ENCODE data around the gene ARHGAP42.
"Not testable (repeated sequence)": the region's sequence is repeated elsewhere in the genome, so short reads cannot be mapped to it uniquely, and the experiment has no call there.

Gene ARHGAP42

DNA sequence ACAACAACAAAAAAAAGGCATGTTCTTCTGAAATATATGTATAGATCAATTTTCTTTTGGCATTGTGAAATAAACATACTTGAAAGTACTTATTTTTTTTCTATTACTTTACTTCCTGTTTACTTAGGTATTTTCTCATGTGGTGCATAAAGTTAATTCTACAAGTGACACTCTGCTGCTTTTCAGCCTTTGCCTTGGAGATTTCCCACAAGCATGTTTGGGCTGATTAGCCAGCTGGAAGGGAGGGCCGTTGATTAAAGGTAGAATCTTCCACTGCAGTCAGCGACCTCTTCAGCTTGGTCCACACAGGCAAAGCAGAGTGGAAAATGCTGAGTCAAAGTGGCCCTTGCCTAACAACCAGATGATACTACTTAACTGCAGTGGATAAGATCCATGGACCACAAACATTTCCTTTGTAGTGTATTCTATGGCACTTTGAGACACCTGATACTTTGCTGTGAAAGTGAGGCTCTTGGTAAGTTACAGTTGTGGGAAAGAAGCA lies 176.0 kb downstream of the ARHGAP42 start:
- FAIRE-seq (peak; percentile 64), DNase-seq (ENCODE audit: insufficient read length, low spot score) (no peak)

DNA sequence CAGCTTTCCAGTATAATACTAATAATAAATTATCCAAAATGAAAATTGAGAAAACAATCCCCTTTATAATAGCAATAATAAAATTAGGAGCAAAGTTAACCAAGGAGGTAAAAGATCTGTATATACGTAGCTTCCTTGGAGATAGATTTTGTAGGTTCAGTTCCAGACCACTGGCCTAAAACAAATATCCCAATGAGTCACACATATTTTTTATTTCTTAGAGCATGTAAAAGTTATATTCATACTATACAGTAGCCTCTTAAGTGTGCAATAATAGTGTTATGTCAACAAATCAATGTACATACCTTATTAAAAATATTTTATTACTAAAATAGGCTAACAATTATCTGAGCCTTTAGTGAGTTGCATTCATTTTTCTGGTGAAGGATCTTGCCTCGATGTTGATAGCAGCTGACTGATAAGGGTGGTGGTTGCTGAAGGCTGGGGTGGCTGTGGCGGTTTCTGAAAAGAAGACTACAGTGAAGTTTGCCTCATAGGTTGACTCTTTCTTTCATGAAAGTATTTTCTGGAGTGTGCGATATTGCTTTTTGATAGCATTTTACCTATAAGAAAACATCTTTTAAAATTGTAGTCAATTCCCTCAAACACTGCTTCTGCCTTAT lies 178.5 kb downstream of the ARHGAP42 start:
- no peak for DNase-seq (ENCODE audit: insufficient read length, low spot score)

DNA sequence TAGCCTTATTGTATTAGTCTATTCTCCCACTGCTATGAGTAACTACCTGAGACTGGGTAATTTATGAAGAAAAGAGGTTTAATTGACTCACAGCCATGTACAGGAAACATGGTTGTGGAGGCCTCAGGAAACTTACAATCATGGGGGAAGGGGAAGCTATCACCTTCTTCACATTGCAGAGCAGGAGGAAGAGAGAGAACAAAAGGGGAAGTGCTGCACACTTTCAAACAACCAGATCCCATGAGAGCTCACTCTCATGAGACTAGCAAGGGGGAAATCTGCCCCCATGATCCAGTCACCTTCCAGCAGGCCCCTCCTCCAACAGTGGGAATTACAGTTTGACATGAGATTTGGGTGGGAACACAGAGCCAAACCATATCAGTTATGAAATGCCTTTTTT lies 179.4 kb downstream of the ARHGAP42 start:
- DNase-seq (ENCODE audit: insufficient read length, low spot score) (no peak), FAIRE-seq (no peak)

More for the DNA sequence above, 178.5 kb downstream of the ARHGAP42 start:
- no peak for FAIRE-seq

DNA sequence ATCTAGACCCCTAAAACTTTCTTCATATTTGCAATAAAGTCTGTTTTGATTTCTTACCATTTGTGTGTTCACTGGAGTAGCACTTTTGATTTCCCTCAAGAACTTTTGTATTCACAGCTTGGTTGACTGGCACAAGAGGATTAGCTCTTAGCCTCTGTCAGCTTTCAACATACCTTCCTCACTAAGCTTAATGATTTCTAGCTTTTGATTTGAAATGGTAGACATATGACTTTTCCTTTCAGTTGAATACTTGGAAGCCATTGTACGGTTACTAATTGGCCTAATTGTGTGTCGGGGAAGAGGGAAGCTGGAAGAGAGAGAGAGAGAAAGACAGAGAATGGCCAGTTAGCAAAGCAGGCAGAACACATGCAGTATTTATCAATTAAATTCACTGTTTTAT lies 180.5 kb downstream of the ARHGAP42 start:
- FAIRE-seq: no peak
- DNase-seq (ENCODE audit: insufficient read length, low spot score): no peak

DNA sequence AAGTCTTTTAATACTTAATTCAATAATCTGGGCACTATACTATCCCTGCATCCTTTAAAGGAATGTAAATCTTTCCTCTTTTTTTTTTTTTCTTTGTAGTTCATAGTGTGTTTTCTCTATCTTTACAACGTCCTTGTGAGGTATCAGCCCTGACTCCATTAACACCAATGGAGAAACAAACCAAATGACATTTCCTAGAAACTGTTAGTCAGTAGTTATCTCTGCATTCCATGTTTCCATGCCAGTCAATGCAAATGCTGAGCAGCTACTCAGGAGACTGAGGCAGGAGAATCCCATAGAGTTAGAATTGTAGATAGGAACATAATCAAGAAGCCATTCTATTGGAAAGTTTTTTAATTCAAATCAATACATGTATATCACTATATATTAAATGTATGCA lies 182.2 kb downstream of the ARHGAP42 start:
- no peak for DNase-seq (ENCODE audit: insufficient read length, low spot score)
- no peak for FAIRE-seq

DNA sequence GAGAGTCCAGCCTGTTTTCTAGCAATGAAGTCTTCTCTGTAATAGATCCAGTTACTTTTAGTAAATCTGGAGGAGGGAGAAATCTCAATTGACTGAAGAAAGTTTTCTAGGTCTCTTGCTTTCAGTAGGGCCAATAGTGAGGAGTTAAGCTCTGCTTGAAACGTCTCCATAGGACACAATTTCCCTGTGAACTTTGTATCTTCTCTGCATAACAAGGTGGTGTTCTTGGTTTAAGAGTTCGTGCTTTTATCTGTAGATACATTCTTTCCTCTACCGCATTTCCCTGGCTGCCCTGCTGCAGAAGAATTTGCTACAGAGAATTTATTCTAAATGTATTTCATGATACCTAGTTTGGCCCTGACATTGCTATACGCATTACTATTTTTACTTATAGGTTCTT lies 183.1 kb downstream of the ARHGAP42 start:
- FAIRE-seq (no peak), DNase-seq (ENCODE audit: insufficient read length, low spot score) (no peak)

DNA sequence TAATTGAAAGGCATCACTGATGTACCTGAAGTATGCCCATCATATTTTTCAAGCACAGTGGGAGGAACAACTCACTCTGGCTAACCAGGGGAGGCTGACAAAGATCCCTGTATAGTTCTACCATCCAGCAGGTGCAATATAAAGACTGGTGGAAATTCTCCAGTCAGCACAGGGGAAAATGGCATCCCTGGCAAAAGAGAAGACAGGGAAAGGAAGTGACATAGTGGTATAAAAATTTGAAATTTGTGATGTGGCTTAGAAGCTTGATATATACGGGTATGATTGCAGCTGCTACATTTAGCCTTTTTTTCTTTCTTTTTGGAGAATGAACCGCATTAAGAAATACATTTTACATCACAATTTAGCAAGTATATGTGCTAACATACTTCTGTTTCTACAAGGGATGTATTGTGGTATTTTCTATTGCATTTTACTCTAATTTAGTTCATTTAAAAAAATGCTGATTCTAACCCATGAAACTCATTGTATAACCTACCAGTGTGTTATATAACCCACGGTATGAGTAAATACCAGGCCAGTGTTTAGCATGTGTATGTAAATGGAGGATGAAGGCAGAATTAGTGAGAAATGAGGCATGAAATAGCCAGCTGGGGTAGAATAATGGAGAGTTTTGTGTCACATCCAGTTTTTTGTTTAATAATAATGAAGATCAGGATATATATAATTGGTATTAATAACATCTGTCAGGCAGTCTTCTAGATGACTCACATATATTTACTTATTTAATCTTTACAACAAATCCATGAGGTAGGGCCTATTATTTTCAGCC lies 186.1 kb downstream of the ARHGAP42 start:
- no peak for FAIRE-seq
- DNase-seq (ENCODE audit: insufficient read length, low spot score): no peak

DNA sequence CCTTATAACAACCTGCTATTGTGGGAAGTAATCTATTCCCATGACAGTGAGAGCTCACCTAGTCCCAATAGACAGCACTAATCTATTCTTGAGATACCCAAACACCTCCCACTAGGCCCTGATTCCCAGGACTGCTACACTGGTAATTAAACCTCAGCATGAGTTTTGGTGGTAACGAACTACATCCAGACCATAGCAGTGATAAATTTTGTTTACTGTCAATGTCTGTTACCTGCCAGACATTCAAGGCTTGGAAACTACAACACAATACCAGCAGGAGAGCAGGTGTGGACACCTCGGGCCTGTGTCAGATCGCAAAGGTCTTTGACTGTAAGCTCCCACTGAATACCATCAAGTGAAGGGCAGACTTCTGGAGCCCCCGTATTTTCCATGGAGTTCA lies 187.1 kb downstream of the ARHGAP42 start:
- DNase-seq (ENCODE audit: insufficient read length, low spot score) (no peak), FAIRE-seq (no peak)

DNA sequence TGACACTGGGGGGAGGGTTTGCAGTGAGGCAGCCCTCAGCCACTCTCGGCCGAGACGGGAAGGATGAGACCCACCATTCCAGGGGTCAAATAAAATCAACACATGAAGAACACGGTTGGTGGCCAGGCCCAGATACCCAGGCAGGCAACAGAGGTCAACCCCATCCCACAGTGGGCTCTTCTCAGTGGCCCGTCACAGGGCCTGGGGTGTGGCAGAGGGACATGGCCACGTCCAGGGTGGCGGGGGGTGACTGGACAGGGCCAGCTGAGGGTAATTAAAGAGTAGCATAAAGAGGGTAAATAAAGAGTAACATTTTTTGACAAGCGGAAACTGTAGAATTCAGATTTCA lies 188.4 kb downstream of the ARHGAP42 start:
- DNase-seq (ENCODE audit: insufficient read length, low spot score): no peak
- FAIRE-seq: no peak

DNA sequence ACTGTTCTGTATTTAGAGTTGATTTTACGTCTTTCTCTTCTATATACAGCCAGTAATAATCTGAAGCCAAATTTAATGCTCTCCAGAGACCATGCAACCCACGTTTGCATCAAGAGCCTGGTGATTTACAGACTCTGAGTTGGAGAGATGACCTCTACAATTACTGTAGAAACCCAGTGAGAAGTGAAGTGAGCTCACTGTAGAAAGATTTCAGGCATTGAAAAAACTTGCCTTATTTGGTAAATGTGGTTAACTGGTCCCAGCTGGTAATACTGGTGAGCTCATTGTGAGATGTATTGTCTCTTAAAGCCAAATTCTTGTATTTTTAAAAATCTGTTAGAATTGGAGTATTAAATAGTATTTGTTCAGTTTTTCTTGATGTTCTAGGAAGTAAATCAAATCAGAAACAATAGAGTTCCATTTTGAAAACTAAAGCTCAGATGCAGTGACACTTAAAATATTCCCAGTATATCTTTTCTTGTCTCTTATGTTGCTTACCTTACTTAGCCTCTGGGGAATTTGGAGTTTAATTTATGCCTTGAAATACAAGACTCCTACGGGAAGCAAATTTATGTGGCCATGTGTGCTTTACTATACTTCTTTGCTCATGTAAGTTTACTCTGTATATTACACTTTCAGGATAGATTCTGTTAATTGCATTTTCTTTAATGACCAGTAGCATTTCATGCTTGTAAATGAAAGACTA lies 189.9 kb downstream of the ARHGAP42 start:
- DNase-seq (ENCODE audit: insufficient read length, low spot score) (no peak), FAIRE-seq (no peak)

DNA sequence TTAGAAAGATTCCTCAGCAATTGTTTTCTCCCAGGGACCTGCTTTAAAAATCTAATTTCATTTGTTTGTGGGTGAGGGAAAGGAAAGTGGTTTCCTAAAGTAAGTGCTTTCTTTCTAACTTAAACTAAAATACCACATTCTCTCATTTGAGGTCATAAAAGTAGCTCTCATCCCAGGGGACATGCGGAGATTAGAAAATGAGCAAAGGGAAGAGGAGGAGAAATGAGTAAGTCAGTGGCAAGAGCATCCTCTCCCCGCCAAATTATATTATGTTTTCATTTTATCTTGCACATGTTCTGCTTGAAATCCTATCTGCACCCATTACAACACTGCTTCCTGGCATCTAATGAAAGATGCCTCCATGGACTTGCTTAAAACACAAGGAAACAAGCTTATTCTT lies 191.4 kb downstream of the ARHGAP42 start:
- no peak for FAIRE-seq
- DNase-seq (ENCODE audit: insufficient read length, low spot score): no peak

DNA sequence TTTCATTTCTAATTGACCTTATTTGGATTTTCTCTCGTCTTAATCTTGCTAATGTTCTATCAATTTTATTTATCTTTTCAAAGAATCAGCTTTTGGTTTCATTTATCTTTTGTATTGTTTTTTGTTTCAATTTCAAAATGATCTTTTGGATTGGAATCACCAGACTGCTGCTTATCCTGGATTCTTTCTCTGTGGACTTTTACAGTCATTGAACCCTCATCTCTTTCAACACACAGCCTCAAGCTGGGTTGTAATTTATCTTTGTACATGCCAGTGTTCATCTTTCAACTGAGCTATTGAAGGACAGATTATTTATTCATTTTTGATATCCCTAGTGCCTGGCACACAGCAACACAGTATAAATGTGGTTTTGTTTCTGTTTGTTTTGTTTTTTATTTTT lies 195.9 kb downstream of the ARHGAP42 start:
- FAIRE-seq: no peak
- DNase-seq (ENCODE audit: insufficient read length, low spot score): no peak

DNA sequence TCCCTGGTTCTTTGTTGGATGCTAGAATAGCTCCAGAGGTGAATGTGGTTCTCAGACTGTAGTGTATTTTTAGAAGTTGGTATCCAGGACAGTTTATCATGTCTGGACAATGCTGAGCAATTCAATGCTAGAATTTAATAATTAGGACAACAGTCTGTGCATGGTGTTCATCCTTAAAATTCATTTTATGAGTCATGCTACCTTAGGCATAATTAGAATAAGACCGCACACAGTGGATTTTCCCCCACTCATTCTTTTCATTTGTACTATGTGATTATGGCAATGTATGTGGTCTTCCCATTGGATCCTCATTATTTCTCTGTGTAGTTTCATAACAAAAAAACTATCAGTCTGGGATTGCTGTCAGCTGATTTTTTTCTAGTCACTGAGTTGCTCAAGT lies 196.7 kb downstream of the ARHGAP42 start:
- no peak for DNase-seq (ENCODE audit: insufficient read length, low spot score)
- no peak for FAIRE-seq

DNA sequence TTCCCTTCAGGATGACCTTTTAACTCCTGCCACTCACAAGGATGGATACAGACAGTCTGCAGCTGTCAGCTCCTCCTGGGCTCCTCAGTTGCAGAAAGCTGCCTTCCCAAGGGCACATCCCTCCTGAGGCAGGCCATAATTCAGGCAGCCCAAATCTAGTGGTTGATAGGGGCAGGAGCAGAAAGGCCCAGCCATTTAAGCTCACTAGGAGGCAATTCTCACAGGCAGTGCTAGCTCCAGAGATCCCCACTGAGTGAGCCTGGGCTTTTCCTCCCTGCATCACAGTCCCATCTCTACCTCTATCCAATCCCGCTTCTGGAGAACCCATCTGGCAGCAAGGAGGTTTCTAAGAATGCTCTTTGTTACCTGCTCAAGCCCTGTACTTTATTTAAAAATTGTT lies 200.6 kb downstream of the ARHGAP42 start:
- DNase-seq (ENCODE audit: insufficient read length, low spot score): no peak
- FAIRE-seq: no peak

DNA sequence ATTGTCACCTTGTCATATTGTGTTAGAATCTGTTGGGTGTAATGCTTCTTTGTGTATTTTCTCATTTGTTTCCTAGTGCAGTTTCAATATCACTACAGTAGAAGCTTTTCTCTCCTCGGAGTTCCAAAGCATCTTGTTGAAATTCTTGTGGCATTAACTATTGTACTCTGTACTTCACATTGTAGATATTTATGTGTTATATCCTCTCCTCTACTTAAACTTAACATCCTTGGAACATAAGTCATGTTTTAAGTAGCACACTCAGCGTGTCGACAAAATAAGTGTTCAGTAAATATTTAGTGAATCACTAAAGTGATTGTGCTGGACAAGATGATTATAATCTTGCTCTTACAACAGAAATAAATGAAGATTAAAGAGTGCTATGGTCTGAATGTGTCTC lies 201.7 kb downstream of the ARHGAP42 start:
- no peak for DNase-seq (ENCODE audit: insufficient read length, low spot score)
- no peak for FAIRE-seq

DNA sequence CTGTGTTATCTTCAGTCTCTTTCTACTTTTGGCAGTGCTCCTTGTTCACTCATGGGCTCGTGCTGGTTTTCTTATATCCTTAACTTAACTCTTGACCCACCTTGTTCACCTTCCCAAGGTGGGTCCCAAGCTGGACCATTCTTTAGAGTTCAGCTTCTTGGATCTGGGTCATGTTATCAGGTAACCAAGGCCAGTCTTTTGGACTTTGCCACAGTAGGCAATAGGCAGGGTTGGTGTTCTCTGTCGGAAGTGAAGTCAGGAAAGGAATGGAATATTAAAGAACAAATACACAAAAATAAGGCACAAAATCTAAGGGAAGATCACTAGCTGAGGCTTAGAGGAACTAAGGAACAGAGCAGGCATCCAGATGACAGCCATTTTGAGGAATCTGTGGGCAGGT lies 202.7 kb downstream of the ARHGAP42 start:
- DNase-seq (ENCODE audit: insufficient read length, low spot score) (no peak), FAIRE-seq (no peak)

DNA sequence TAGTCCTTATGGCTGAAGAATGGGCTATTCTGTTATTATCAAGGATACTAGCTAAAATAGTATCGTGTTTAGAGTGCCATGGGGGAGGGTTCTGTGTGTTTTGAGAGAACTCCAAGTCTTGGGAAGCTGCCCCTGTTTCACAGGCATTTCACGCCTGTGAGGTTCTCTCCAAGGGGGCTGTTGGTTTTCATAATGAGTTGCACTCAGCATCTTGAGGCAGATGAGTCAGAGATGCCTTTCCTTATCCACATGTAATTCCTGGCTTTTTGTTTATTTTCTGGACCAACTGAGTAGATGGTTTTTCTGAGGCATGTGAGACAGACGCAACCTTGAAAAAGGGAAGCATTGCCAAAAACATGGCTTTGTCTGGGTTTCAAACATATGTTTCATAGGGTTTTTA lies 203.7 kb downstream of the ARHGAP42 start:
- FAIRE-seq (no peak), DNase-seq (ENCODE audit: insufficient read length, low spot score) (no peak)

DNA sequence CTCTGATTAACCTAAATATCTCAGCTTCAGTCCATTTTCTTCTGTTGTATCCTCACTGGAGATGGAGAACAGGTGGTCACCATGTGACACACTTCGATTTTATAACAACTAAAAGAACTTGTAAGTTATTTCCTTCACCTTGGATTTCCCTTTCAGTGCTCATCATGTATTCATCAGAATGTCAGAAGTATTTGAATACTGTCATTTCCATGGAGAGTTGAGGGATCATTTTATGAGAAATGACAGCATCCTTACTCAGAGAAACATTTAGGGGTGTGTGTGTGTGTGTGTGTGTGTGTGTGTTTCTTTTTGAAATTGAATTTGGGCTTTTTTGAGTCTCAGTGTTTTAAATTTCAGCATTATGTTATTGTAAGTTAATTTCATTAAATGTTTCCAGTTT lies 205.8 kb downstream of the ARHGAP42 start:
- no peak for FAIRE-seq
- DNase-seq (ENCODE audit: insufficient read length, low spot score): no peak

DNA sequence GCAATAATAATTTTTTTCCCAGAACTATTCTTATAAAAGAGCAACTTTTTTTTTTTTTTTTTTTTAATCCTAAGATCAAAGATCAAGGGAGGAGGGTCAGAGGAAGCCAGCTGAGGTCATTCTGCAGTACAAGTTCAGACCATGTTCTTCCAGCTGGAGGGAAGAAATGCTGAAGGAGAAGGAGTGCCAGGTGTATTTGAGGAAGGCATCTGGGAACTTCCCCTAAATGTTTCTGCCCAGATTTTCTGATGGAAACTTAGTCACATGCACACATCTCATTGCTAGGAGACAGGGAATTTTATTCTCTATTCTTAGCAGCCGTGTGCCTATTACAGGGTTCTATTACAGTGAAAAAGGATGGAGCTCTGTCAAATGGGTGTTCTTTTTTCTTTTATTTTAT lies 208.4 kb downstream of the ARHGAP42 start:
- FAIRE-seq (no peak), DNase-seq (ENCODE audit: insufficient read length, low spot score) (no peak)

DNA sequence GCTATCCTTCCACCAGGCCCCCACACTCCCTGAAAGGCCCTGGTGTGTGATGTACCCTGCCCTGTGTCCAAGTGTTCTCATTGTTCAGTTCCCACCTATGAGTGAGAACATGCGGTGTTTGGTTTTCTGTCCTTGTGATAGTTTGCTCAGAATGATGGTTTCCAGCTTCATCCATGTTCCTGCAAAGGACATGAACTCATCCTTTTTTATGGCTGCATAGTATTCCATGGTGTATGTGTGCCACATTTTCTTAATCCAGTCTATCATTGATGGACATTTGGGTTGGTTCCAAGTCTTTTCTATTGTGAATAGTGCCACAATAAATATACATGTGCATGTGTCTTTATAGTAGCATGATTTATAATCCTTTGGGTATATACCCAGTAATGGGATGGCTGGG lies 208.9 kb downstream of the ARHGAP42 start:
- DNase-seq (ENCODE audit: insufficient read length, low spot score); FAIRE-seq: not testable (repeated sequence)

DNA sequence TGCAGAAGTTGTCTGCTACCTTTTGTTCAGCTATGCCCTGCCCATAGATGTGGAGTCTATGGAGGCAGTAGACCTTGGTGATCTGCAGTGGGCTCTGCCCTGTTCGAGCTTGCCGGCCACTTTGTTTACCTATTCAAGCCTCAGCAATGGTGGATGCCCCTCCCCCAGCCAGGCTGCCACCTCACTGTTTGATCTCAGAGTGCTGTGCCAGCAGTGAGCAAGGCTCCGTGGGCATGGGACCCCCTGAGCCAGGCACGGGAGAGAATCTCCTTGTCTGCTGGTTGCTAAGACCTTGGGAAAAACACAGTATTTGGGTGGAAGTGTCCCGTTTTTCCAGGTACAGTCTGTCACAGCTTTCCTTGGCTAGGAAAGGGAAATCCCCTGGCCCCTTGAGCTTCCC lies 214.4 kb downstream of the ARHGAP42 start:
- FAIRE-seq: not testable (repeated sequence)

More for the DNA sequence above, 214.4 kb downstream of the ARHGAP42 start:
- DNase-seq (ENCODE audit: insufficient read length, low spot score): not testable (repeated sequence)
